ENCODE results near the gene C3. TPM values are rescaled to one million over a fixed set of nuclear protein-coding genes. Genes with fewer than 3 reads are reported as not detected.

C3 gene
- total RNA-seq, 1 experiment from 2014 or later = not detected

Other genes with a start within 250 kb of the C3 start
- gene DENND1C, start 238.9 kb downstream of the C3 start, total RNA-seq (2014; rRNA removed; shearing (Covaris generic)) = not detected in 2 replicates
- not detected in 2 replicates for gene TUBB4A, start 218.3 kb downstream of the C3 start, total RNA-seq (2014; rRNA removed; shearing (Covaris generic))
- gene TNFSF9, start 189.6 kb downstream of the C3 start, total RNA-seq (2014; rRNA removed; shearing (Covaris generic)) = 16.3 and 18.2 TPM in 2 replicates
- gene CD70, start 129.5 kb downstream of the C3 start, total RNA-seq (2014; rRNA removed; shearing (Covaris generic)) = 122 and 128 TPM in 2 replicates
- gene TNFSF14, start 50.5 kb downstream of the C3 start, total RNA-seq (2014; rRNA removed; shearing (Covaris generic)) = not detected in 2 replicates
- 30.1 and 38.2 TPM in 2 replicates for gene GPR108, start 16.9 kb upstream of the C3 start, total RNA-seq (2014; rRNA removed; shearing (Covaris generic))
- gene TRIP10, start 19.0 kb upstream of the C3 start, total RNA-seq (2014; rRNA removed; shearing (Covaris generic)) = 25.1 and 50.0 TPM in 2 replicates
- gene SH2D3A, start 46.8 kb upstream of the C3 start, total RNA-seq (2014; rRNA removed; shearing (Covaris generic)) = not detected in 2 replicates
- not detected in 2 replicates for gene VAV1, start 52.1 kb upstream of the C3 start, total RNA-seq (2014; rRNA removed; shearing (Covaris generic))
- gene ADGRE1, start 166.9 kb upstream of the C3 start, total RNA-seq (2014; rRNA removed; shearing (Covaris generic)) = 0.16 TPM in 1 of 2 replicates, not detected in the other

All from SJSA1 (cell line).